HG02884 (cell line): ENCODE measurements around the gene SLMAP.

Experiments used
- ATAC-seq: cut with Tn5 transposase; IDR thresholded peaks from one replicate; pipeline ENCODE4 v1.9.1; 2021; ENCODE audit warnings: mild to moderate bottlenecking, moderate library complexity; ENCODE audit not compliant: unreplicated experiment

The SLMAP gene

GRCh38 chr3:57752307-57752706, 3.8 kb upstream of the SLMAP start:
- no peak for ATAC-seq

GRCh38 chr3:57753016-57753415, 3.1 kb upstream of the SLMAP start:
- no peak for ATAC-seq

GRCh38 chr3:57755368-57755675, 787 bp upstream of the SLMAP start:
- no peak for ATAC-seq

- peak; percentile 20 for ATAC-seq
These were observed 656 bp downstream of the SLMAP start for GRCh38 chr3:57756528-57757401.

- ATAC-seq: no peak
These were observed 1.7 kb downstream of the SLMAP start for GRCh38 chr3:57757642-57758297.

- no peak for ATAC-seq
These were observed 2.6 kb downstream of the SLMAP start for GRCh38 chr3:57758686-57759085.

- ATAC-seq: no peak
These were observed 8.7 kb downstream of the SLMAP start for GRCh38 chr3:57764794-57765193.

- ATAC-seq: no peak
These were observed 12.5 kb downstream of the SLMAP start for GRCh38 chr3:57768595-57768994.

GRCh38 chr3:57770009-57770827, 14.1 kb downstream of the SLMAP start:
- ATAC-seq: no peak

- ATAC-seq: no peak
These were observed 16.1 kb downstream of the SLMAP start for GRCh38 chr3:57772251-57772650.

GRCh38 chr3:57777774-57778173, 21.7 kb downstream of the SLMAP start:
- ATAC-seq: no peak

GRCh38 chr3:57778494-57778893, 22.4 kb downstream of the SLMAP start:
- ATAC-seq: no peak

- no peak for ATAC-seq
These were observed 23.6 kb downstream of the SLMAP start for GRCh38 chr3:57779666-57780065.

GRCh38 chr3:57783186-57784088, 27.3 kb downstream of the SLMAP start:
- ATAC-seq: no peak

- no peak for ATAC-seq
These were observed 28.1 kb downstream of the SLMAP start for GRCh38 chr3:57784089-57784735.

- no peak for ATAC-seq
These were observed 29.3 kb downstream of the SLMAP start for GRCh38 chr3:57785446-57785845.

- peak; percentile 96 for ATAC-seq
These were observed 31.9 kb downstream of the SLMAP start for GRCh38 chr3:57787867-57788623.

GRCh38 chr3:57788624-57789018, 32.5 kb downstream of the SLMAP start:
- no peak for ATAC-seq

GRCh38 chr3:57791245-57791644, 35.1 kb downstream of the SLMAP start:
- ATAC-seq: no peak
